PC-3 (cell line): ENCODE data around the gene DPCD. TPM values are rescaled to one million over a fixed set of nuclear protein-coding genes. Genes with fewer than 3 reads are reported as not detected.

Experiments
- ATAC-seq: fragments of 200-7000 bp; cut with Tn5 transposase; 2 replicates; pipeline ENCODE4 v1.9.1; 2020; ENCODE audit warnings: mild to moderate bottlenecking, moderate library complexity
- BruUV-seq: library from RNA; stranded (reverse); fragments of 400-500 nt; replicated peaks from 2 replicates; lab custom pipeline; 2021; lab: Mats Ljungman, UMichigan
- CTCF ChIA-PET: fragments of 300-600 bp; sonication (Branson Sonifier 250); formaldehyde crosslinking; loops from one replicate; lab custom pipeline; 2022; ENCODE audit warnings: antibody characterized with exemption; lab: Charles Lee
- POLR2A ChIA-PET: fragments of 300-600 bp; sonication (Branson Sonifier 250); formaldehyde crosslinking; loops from one replicate; lab custom pipeline; 2022; ENCODE audit warnings: antibody characterized with exemption; ENCODE audit not compliant: unreplicated experiment; lab: Charles Lee
- DNase-seq: peaks from one replicate; pipeline ENCODE4 v3.0.0-alpha.2; 2015
- H2AFZ ChIP-seq: fragments of 300-600 bp; sonication (generic); 2 replicates; pipeline ENCODE4 v1.6.0; 2016; ENCODE audit warnings: antibody characterized with exemption, low read length
- H3F3A ChIP-seq: fragments of 300-600 bp; sonication (generic); one replicate; pipeline ENCODE4 v1.6.0; 2017; ENCODE audit warnings: antibody characterized with exemption, low read length, control low read depth, mild to moderate bottlenecking; ENCODE audit not compliant: unreplicated experiment
- H3K27ac ChIP-seq: fragments of 300-600 bp; sonication (generic); 2 replicates; pipeline ENCODE4 v1.5.1; 2016; ENCODE audit warnings: mild to moderate bottlenecking, low read length
- H3K27me3 ChIP-seq: fragments of 300-600 bp; sonication (generic); 2 replicates; pipeline ENCODE4 v1.6.1; 2016; ENCODE audit warnings: low read length, mixed read lengths
- H3K36me3 ChIP-seq: fragments of 300-600 bp; sonication (generic); 2 replicates; pipeline ENCODE4 v1.6.1; 2016; ENCODE audit warnings: low read depth, mixed run types, low read length, mixed read lengths
- H3K4me1 ChIP-seq: fragments of 300-600 bp; sonication (generic); 2 replicates; pipeline ENCODE4 v1.5.1; 2016; ENCODE audit warnings: low read length; ENCODE audit not compliant: insufficient read depth
- H3K4me2 ChIP-seq: fragments of 300-600 bp; sonication (generic); 2 replicates; pipeline ENCODE4 v1.6.0; 2016; ENCODE audit warnings: low read length
- H3K4me3 ChIP-seq: fragments of 300-600 bp; sonication (generic); 2 replicates; pipeline ENCODE4 v1.5.1; 2016; ENCODE audit warnings: mild to moderate bottlenecking, low read length, mixed read lengths
- H3K79me2 ChIP-seq: fragments of 300-600 bp; sonication (generic); 2 replicates; pipeline ENCODE4 v1.6.1; 2017; ENCODE audit warnings: low read length, mixed read lengths
- H3K9ac ChIP-seq: fragments of 300-600 bp; sonication (generic); 2 replicates; pipeline ENCODE4 v1.6.0; 2016; ENCODE audit warnings: mild to moderate bottlenecking, low read length
- H3K9me2 ChIP-seq: fragments of 300-600 bp; sonication (generic); replicated peaks from 2 replicates; pipeline ENCODE4 v1.6.1; 2016; ENCODE audit warnings: mixed run types, low read length, mixed read lengths
- H3K9me3 ChIP-seq: fragments of 300-600 bp; sonication (generic); 2 replicates; pipeline ENCODE4 v1.6.1; 2016; ENCODE audit warnings: low read length, mixed read lengths
- H4K20me1 ChIP-seq: fragments of 300-600 bp; sonication (generic); 2 replicates; pipeline ENCODE4 v1.6.1; 2016; ENCODE audit warnings: low read length, mixed read lengths
- EZH2 ChIP-seq: fragments of 300-600 bp; sonication (generic); IDR thresholded peaks from one replicate; pipeline ENCODE4 v1.6.1; 2017; ENCODE audit warnings: antibody characterized with exemption, mild to moderate bottlenecking, low read length; ENCODE audit not compliant: unreplicated experiment
- EZH2phosphoT487 ChIP-seq: fragments of 300-600 bp; sonication (generic); IDR thresholded peaks from 2 replicates; pipeline ENCODE4 v1.6.1; 2018; ENCODE audit warnings: mild to moderate bottlenecking, antibody characterized with exemption, low read length, borderline replicate concordance
- intact Hi-C: fragments of 100-400 bp; cut with micrococcal nuclease; formaldehyde crosslinking; loops from 2 replicates; pipeline ENCODE4 v1.9.0; 2023
- total RNA-seq: library from RNA; depleted of rRNA; stranded (reverse); fragments of >200 nt; gene quantifications from 2 replicates; pipeline ENCODE4 v1.2.3, GENCODE V29; 2014
- TF ChIP-seq, protein P1 (sequence below): fragments of 300-600 bp; sonication (generic); conservative IDR thresholded peaks from 2 replicates; pipeline ENCODE4 v1.5.1; 2017; ENCODE audit warnings: antibody characterized with exemption, low read depth, mild to moderate bottlenecking, low read length

DPCD gene
- total RNA-seq, 1 experiment from 2014 or later: 37.1 TPM

GRCh38 chr10:101624526-101625102 lies 36.5 kb downstream of the DPCD start:
- CTCF ChIA-PET: no interaction called here
- H3K27me3 ChIP-seq: no peaks in the 10 kb centered on the region
- no peaks in the 10 kb centered on the region for H3K36me3 ChIP-seq
- no peaks in the 10 kb centered on the region for H3K9me3 ChIP-seq
- no peak overlapping the region for H2AFZ ChIP-seq
- no peaks in the 10 kb centered on the region for H3F3A ChIP-seq
- H3K4me1 ChIP-seq: no peaks in the 10 kb centered on the region
- no TSS peak for BruUV-seq
- TF ChIP-seq EZH2phosphoT487 (no peak), EZH2 (no peak)
- TF ChIP-seq, protein P1, sequence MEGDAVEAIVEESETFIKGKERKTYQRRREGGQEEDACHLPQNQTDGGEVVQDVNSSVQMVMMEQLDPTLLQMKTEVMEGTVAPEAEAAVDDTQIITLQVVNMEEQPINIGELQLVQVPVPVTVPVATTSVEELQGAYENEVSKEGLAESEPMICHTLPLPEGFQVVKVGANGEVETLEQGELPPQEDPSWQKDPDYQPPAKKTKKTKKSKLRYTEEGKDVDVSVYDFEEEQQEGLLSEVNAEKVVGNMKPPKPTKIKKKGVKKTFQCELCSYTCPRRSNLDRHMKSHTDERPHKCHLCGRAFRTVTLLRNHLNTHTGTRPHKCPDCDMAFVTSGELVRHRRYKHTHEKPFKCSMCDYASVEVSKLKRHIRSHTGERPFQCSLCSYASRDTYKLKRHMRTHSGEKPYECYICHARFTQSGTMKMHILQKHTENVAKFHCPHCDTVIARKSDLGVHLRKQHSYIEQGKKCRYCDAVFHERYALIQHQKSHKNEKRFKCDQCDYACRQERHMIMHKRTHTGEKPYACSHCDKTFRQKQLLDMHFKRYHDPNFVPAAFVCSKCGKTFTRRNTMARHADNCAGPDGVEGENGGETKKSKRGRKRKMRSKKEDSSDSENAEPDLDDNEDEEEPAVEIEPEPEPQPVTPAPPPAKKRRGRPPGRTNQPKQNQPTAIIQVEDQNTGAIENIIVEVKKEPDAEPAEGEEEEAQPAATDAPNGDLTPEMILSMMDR: no peak
- H3K79me2 ChIP-seq: no peaks in the 10 kb centered on the region
- H3K9ac ChIP-seq: no peak overlapping the region
- POLR2A ChIA-PET: no interaction called here
- H3K4me3 ChIP-seq: no peak overlapping the region
- intact Hi-C loops: no loop called here
- H3K27ac ChIP-seq: no peak overlapping the region
- DNase-seq (no peak), ATAC-seq (no peak)
- no peaks in the 10 kb centered on the region for H4K20me1 ChIP-seq
- no peak overlapping the region for H3K4me2 ChIP-seq
- no peaks in the 10 kb centered on the region for H3K9me2 ChIP-seq

DNA sequence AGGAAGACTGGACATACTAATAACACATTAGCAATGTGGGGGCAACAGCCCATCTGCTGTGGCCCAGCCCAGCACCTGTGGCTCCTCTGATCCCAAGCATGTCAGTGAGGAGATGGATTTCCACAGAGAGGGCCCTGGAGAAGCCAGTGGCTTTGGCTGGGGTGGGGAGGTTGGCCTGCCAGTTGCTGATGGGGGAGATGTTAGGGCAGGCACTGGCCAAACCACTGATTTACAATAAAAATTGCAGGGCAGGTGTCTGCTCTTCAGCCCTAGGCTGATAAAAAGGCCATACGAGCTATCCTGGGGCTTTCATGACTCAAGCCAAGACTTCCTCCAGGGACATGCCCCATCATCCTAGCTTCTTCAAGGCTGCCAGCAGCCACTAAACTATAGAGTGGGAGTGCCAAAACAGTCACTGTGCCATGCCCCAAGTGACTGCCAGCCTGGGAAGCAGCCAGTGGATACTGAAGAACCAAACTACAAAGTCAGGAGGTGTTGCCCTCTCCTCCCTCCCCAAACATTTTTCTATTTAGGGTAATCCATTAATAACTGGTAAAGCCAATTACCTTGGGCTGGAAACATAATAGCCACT lies 37.8 kb downstream of the DPCD start:
- H4K20me1 ChIP-seq: no peaks in the 10 kb centered on the region
- H3K9ac ChIP-seq: no peak overlapping the region
- ChIA-PET CTCF (no interaction called here), POLR2A (no interaction called here)
- no peak overlapping the region for H3K4me2 ChIP-seq
- H3K36me3 ChIP-seq: no peaks in the 10 kb centered on the region
- BruUV-seq: no TSS peak
- H3K4me3 ChIP-seq: no peak overlapping the region
- H2AFZ ChIP-seq: no peak overlapping the region
- DNase-seq: no peak
- TF ChIP-seq, protein P1: no peak
- TF ChIP-seq EZH2 (no peak), EZH2phosphoT487 (no peak)
- no peaks in the 10 kb centered on the region for H3K27me3 ChIP-seq
- no peak for ATAC-seq
- intact Hi-C loops: no loop called here
- H3K9me3 ChIP-seq: no peaks in the 10 kb centered on the region
- H3K79me2 ChIP-seq: no peaks in the 10 kb centered on the region
- no peaks in the 10 kb centered on the region for H3K9me2 ChIP-seq
- no peaks in the 10 kb centered on the region for H3K4me1 ChIP-seq
- no peak overlapping the region for H3K27ac ChIP-seq
- no peaks in the 10 kb centered on the region for H3F3A ChIP-seq
